GM18868 (cell line): Measurements from ENCODE around the gene KHDC1.
"Not testable (repeated sequence)": the region's sequence is repeated elsewhere in the genome, so short reads cannot be mapped to it uniquely, and the experiment has no call there.

Source experiments
- ATAC-seq: cut with Tn5 transposase; IDR thresholded peaks from one replicate; pipeline ENCODE4 v1.9.1; 2021; ENCODE audit warnings: mild to moderate bottlenecking, moderate library complexity; ENCODE audit not compliant: unreplicated experiment

The KHDC1 gene

GRCh38 chr6:73252703-73253102, 10.3 kb downstream of the KHDC1 start:
- no peak for ATAC-seq

GRCh38 chr6:73250016-73250415, 13.0 kb downstream of the KHDC1 start:
- ATAC-seq = no peak

GRCh38 chr6:73248192-73248903, 14.6 kb downstream of the KHDC1 start:
- no peak for ATAC-seq

GRCh38 chr6:73242001-73242400, 21.0 kb downstream of the KHDC1 start:
- ATAC-seq = no peak

GRCh38 chr6:73240730-73241129, 22.3 kb downstream of the KHDC1 start:
- ATAC-seq = no peak

GRCh38 chr6:73236144-73236750, 26.7 kb downstream of the KHDC1 start:
- no peak for ATAC-seq

GRCh38 chr6:73234733-73235132, 28.3 kb downstream of the KHDC1 start:
- no peak for ATAC-seq

GRCh38 chr6:73233971-73234370, 29.0 kb downstream of the KHDC1 start:
- ATAC-seq = not testable (repeated sequence)

GRCh38 chr6:73233048-73233447, 29.9 kb downstream of the KHDC1 start:
- no peak for ATAC-seq

- peak; percentile 77 for ATAC-seq
These were observed 31.0 kb downstream of the KHDC1 start for GRCh38 chr6:73231986-73232391.

GRCh38 chr6:73227606-73228255, 35.3 kb downstream of the KHDC1 start:
- no peak for ATAC-seq

- ATAC-seq = no peak
These were observed 37.6 kb downstream of the KHDC1 start, which contains the start of gene KHDC1L for GRCh38 chr6:73225396-73225795. TSS of gene KHDC1L (minus strand) at chr6:73225496. CDS start at chr6:73225408, 88 bp downstream.

- ATAC-seq = no peak
These were observed 46.1 kb downstream of the KHDC1 start for GRCh38 chr6:73216859-73217258.

- no peak for ATAC-seq
These were observed 53.9 kb downstream of the KHDC1 start for GRCh38 chr6:73209117-73209516.

- no peak for ATAC-seq
These were observed 55.7 kb downstream of the KHDC1 start for GRCh38 chr6:73207221-73207837.

GRCh38 chr6:73204252-73204651, 58.7 kb downstream of the KHDC1 start:
- no peak for ATAC-seq

- no peak for ATAC-seq
These were observed 59.9 kb downstream of the KHDC1 start for GRCh38 chr6:73203098-73203497.

GRCh38 chr6:73200735-73201134, 62.3 kb downstream of the KHDC1 start:
- ATAC-seq = no peak

- no peak for ATAC-seq
These were observed 62.7 kb downstream of the KHDC1 start for GRCh38 chr6:73200247-73200646.

GRCh38 chr6:73194744-73195143, 68.3 kb downstream of the KHDC1 start:
- no peak for ATAC-seq

GRCh38 chr6:73193302-73193701, 69.7 kb downstream of the KHDC1 start:
- ATAC-seq = not testable (repeated sequence)
